GM19395 (cell line): ENCODE data around the gene RWDD3.

Experiments used
- ATAC-seq: cut with Tn5 transposase; IDR thresholded peaks from one replicate; pipeline ENCODE4 v1.9.1; 2021; ENCODE audit warnings: mild to moderate bottlenecking, moderate library complexity; ENCODE audit not compliant: unreplicated experiment

The RWDD3 gene

DNA sequence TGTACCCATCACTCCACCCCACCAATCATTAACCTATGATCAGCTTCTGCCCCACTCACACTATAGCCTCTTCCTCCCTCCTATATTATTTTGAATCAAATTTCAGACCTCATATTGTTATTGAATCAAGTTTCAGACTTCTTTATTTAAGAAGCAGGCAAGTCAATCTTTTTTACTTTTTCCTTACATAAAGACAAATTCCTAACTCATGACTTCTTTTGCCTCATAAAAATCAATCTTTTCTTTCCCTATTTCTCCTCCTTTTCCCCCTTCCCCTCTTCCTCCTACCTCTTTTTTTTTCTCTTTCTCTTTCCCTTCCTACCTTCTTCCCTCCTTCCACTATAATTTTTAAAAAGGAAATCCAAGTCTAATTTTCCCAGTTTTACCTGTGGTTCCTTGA, 4.3 kb upstream of the RWDD3 start:
- ATAC-seq, result no peak

DNA sequence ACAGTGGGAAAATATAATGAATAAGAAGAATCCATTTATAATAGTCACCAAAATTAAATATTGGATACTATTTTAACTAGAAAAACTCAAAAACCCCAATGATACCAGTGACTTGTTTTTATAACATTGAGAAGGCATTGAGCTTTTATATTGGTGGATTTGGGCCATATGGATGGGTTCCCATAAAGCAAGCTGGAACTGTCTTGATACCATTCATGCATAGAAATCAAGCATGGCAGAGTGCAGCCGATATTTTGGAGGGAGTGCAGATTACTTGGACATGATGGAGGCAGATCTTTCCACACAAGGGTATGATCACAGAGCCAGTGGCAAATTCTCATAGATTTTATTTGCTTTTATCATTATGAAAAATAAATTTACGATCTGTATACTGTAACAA, 3.8 kb upstream of the RWDD3 start:
- no peak for ATAC-seq

DNA sequence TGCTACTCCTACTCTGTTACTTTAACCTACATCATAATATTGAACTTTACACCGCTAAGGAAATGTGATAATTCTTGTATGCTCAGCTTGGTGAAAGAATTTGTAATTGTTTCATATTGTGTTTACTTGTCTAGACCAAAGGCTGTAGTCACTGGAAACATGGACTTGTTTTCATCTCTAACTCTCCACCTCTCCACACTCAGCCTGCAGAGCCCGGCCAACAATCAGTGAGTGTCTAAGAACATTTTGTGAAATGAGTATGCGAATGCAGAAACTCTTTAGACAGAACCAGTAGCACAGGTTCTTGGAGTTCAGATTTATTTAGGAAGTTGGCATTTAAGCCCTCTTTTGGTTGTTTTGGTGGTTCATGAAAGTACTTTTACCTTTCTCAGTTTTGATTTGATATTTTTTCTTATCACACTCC, 3.2 kb upstream of the RWDD3 start:
- no peak for ATAC-seq

DNA sequence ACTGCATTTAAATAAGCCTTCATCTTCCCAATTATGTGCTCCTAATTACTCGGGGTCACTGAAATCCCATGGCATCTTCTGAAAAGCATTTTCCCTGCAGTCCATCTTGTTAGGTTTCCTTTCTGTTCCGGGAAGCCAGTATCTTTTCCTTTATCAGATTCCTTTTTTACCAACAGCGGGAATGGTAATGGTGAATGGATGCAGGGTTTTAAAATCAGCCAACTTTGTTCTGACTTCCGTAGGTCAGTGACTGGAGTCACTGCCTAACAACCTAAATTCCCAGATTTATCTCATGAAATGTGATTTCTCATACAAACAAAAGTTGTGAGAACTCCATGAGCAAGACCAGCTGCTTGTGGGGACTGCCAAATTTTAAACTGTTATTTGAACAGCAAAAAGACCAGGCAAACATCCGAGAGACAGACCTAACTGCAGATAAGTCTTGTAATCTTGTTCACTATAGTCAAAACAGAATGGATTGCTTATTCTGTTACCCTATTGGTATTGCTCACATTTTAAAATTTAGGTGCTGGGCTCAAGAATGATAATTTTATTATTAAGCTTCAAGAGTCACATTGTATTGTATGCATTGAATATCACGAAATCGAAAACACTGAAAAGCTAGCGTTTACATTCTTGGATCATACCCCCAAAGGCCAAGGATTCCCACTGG, 1.2 kb upstream of the RWDD3 start:
- ATAC-seq, result no peak

DNA sequence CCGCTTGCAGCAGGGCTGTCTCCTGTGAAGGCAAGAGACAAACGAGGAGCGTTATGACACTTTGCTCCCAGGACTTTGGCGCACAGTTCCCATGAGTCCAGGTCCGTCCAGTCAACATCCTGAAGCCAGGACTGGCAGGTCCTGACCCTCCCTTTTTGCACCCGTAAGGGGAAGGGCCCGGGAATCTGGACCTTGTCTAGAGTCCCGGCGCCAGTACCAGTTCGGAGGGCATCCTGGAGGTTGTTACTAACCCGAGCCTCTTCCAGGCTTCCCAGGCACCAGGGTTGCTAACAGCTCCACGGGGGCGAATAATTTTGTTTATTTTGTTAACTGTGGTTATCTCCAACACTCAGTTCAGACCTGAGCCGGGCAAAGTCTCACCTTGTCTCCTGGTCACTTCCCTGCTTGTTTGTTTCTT, 682 bp upstream of the RWDD3 start:
- no peak for ATAC-seq

DNA sequence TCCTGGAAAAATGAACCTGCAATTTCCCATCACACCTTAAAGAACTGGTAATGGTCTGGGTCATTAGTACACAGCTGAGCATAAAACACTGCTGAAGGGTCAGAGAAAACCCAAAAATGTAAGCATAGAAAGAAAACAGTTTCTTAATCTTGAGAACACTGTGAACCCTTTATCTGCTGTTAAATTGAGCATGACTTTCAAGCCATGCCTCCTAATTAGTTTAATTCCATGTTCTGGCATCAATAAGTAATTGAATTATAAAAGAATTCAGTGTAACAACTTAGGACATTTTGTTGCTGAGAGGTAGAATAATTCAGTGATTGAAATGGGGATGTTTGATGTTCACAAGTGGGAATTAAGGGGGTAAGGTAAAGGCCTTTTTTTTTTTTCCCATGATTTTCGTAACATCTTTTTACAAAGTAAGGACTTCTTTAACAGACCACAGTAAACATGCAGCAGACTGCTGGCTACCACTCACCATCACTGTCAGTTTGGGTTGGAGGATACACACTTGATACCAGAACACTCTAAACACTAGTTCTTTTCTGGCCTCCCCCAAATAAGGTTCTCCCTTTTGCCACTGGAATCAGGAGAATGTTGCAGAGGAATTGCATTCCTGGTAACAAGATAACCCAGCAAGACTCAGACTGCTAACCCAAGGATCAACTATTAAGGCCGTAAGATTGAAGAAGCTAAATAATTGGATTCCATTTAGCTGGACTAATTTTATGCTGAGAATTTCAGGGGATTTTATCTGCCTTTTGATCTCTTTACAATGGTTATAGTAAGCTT, 3.0 kb downstream of the RWDD3 start:
- ATAC-seq, result no peak

DNA sequence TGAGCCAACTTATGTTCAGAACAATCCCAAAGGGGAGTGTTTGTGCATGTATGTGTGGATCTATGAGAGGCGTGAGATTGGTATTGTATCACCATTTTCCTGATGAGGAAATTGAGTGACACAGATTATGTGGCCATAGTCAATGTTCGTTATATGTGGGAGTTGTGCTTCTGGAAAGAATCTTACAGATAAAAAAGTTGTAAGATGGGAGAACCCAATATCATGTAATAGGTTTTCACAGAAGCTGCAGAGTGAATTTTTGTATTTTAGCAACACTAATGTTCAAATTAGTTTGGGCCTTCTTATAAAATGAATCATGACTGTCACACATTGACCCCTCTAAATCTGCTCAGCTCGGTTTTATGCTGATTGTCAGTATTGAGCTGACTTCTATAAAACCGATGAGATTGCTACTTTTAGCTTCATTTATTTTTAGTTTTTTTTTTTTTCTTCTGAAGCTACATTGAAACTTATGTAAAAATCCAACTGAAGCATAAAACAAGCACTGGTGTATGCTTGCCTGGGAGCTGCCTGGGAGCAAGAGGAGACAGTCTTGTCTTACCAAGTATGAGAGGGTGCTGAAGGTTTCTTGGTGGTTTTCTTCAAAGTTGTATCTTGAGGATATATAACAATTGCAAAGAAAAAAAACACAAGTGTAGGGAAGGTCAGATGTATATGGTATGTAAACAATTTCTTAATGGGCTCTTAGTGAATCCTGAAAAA, 4.1 kb downstream of the RWDD3 start:
- ATAC-seq, result no peak

DNA sequence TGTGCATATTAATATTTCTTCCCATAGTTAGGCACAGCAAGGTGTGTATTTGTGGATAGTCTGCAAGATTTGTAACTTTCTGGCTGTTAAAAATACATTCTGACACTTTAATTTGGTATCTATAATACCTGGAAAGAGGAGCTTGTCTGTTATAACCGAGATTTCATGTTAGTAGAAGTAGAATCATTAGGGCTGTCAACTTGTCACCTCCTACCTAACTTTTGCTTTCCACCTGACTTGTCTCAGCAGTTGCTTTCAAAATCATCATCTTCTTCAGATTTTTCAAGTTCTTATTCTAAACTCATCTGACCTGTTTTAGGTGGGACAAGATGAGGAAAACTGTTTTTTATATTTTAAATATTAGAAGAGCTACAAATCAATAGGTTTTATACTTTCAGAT, 11.0 kb downstream of the RWDD3 start:
- ATAC-seq, result no peak

DNA sequence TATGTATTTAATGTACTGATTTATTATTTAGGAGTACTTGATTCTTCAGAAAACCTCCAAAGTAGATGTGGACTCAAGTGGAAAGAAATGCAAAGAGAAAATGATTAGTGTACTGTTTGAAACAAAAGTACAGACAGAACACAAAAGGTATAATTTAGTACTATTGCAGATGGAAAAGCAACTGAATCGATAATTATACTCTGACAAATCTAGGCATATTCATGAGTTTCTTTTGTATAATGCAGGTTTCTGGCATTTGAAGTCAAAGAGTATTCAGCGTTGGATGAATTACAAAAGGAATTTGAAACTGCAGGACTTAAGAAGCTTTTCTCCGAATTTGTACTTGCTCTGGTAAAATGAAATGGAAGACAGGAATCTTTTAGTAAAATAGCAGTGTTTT, 12.5 kb downstream of the RWDD3 start:
- ATAC-seq, result no peak

DNA sequence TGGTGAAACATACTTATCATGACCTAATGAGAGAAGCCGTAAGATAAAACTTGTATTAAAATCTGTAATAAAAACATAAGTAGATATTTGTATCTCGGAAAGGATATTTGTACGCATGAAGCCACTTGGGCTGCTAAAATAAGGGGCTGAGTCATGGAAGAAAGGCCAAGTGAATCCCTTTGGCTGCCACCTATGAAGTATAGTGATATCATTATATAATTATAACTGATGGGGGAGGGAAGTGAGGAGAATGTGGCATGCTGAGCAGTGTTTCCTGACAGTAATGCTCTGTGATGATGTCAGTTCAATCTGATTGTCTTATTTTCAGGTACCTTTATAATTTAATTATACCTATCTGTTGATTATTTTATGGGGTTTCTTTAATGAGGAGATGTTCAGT, 13.6 kb downstream of the RWDD3 start:
- ATAC-seq, result no peak

DNA sequence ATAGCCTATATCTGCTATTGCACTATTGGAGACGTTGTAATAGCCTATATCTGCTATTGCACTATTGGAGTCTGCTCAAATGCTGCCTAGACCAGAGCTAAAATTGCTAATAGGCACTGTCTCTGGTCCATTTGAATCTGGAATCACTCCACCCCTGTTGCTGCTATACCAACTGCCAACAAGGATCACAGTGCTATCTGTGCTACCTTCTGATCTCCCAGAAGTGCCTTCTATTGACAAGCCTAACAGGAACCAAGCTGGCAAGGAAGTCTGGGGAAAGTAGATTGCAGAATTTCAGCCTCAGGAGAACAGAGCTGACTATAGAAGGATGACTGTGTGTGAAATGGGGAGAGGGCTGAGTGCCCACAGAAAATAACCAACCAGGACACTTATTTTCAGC, 15.9 kb downstream of the RWDD3 start:
- ATAC-seq, result no peak

DNA sequence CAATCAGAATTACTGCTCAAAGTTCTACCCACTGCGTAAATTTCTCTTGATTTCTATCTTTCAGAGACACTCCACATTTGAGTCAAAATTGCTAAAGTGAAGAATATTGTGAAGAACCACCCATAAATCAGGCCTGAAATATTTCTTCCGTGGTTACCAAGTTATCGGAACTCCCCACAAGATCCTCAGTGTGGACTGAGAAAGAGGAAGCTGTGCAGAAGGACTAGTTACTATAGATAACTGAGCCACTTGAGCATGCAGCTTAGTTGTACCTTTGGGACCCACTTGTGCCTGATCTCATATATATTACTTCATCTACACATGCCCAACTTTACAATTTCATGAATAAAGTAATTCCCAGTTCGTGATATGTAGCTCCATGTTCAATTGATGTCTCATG, 18.4 kb downstream of the RWDD3 start:
- no peak for ATAC-seq

DNA sequence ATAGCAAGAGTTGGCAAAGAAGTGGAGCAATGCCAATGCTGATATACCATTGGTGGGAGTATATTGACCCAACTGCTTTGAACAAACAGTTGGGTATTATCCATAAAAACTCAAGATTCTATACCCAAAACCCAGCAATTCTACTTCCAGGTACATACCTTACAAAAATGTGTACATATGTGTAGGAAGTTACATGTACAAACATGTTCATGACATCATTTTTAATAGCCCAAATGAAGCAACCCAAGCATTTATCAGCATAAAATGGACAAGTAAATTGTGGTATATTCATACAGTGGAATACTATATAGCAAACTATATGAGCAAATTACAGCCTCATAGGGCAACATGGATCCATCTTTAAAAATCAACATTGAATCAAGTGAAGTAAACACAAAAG, 20.9 kb downstream of the RWDD3 start:
- ATAC-seq, result no peak

DNA sequence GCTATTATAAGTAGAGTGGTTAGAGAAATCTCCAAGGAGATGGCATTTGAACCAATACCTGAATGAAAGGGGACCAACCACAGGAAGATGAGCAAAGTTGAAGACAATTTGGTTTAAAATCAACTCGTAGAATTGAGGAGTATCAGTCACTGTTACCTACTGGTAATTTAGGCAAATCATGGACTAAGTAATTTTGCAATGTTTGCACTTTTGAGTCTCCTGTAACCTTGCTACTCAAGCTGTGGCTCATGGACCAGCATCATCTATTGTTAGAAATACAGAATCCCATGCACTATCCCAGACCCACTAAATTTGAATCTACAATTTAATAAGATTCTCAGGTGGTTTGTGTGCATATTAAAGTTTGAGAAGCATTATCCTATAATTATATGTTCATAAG, 21.8 kb downstream of the RWDD3 start:
- ATAC-seq, result no peak

DNA sequence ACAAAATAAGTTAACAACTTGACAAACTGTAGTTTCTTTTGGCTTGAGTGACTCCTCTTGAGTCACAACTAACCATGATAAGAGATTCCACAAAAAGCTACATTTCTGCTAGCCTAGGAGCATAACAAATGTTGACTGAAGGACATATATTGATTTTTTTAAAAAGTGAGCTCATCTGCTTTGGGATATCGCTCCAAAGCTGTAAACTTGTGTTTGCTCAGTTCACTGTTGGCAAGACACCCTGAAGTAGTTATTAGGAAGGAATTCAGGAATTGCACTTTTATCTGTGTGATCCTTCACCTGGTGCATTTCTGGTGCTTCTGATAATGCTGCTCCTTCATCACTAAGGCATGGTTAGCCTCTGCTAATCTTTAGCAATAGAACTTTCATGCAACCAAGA, 23.7 kb downstream of the RWDD3 start:
- ATAC-seq, result no peak

DNA sequence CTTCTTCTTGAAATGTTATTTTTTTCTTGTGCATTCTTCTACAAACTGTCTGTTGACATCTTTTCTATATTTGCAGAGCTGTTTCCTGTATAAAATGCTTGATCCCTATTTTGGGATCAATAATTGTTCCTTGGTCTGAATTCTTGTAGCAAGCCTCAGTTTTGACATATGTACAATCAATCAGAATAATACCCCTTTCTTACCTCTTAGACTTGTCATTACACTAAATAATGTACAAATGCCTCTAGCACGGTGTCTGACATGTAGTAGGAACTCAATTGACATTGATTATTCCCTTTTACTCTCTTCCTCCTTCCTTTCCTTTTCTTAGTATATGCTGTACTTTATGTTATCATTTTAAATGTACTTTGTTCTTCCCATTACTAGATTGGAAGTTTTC, 25.2 kb downstream of the RWDD3 start:
- ATAC-seq, result no peak

DNA sequence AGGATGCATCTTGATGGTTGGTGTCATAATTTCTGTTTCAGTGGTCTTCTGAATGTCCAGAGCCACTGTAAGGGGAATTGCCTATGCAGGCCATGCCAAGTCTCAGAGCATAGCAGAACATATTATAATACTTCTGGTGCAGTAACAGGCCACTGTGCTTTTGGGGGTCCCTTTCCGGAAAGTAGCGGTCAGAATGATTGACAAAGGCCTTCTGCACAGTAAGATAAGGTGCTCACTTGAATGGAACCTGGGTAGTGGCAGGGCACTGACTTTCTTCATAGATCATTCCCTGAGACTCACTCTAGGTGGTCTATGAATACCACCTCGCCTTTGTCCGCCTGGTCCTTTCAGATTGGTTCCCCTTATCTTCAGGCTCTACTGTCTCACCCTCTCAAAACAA, 28.9 kb downstream of the RWDD3 start:
- ATAC-seq, result no peak

DNA sequence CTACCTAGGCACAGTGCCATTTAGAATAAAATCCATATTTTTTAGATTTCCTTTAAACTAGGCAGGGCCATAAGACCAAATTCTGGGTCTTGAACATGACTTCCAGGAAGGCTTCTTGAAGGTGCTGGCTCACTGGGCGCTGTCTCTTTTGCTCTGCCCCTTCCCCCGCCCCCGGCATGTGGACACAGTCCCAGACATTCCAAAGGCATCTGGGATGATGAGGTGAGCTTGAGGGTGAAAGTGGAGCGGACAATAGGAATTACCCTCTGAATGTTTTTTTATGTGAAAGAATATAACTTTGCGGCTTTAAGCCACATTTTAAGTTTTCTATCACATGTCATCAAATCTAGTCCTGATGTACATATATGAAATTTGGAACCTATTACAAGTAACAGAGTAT, 29.4 kb downstream of the RWDD3 start:
- ATAC-seq, result no peak

DNA sequence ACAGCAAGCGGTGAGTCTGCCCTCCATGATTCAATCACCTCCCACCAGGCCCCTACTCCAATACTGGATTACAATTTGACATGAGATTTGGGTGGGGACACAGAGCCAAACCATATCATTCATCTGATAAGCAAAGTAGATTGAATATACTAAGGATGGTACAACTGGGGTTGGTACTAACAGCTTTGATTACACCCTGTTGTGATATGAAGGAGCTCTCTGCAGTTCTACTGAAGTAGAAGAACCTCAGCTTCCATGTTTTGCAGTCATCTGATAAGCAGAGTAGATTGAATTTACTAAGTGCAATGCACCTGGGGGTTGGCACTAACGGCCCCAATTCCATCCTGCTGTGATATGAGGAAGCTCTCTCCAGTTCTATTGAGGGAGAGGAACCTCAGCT, 31.1 kb downstream of the RWDD3 start:
- no peak for ATAC-seq

DNA sequence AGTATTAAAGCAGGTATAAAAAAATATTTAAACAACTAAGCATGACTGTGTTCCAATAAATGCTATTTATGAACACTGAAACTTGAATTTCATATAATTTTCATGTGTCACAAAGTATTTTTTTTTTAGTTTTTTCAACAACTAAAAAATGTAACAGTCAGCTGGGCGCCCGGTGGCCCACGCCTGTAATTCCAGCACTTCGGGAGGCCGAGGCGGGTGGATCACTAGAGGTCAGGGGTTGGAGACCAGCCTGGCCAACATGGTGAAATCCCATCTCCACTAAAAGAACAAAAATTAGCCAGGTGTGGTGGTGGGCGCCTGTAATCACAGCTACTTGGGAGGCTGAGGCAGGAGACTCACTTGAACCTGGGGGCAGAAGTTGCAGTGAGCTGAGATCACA, 42.4 kb downstream of the RWDD3 start:
- ATAC-seq, result no peak

DNA sequence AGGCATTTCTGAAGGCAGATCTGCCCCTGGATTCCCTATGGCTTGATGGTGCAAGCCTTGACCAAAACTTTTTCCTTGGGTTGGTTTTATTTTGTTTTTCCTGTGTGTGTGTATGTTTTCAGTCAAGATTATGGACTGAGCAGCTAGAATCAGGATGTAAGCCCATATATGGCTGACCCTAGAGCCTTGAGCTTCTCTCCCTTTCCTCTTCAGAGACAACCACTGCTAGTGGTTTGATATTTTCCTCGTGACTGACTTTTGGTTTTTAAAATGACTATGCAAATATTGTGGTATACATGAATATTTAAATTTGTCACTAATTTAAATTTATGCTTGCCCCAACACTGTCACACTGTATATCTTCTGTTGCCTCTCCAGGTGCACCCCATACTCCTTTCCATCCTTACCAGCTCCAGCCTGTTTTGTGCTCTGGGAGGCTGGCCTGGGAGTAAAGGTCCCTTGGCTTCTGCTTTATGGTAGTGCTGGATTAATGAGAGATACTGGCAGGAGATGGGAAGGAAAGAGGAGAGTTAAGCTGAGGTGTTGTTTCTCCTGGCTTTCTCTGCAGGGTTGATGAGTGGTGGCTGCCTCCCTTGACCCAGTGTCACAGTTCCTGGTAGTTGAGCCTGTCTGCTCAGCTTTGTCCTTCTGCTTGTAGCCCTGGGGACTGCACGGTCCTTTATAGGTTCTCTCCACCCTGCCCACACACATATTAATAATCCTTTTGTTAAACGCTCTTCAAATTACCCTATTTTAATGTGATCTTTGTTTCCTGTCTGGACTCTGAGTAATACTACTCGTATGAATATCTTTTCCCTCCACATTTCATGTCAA, 44.4 kb downstream of the RWDD3 start:
- peak; percentile 81 for ATAC-seq
